ENCODE measurements around the gene PARD3.

- TF ChIP-seq REST (IDR thresholded peaks at IDR 0.05; ENCODE audit: insufficient read depth in 1 of 2, low read depth in 2 of 2, low read length in 2 of 2) (no peak), POLR2AphosphoS5 (IDR thresholded peaks at IDR 0.05; ENCODE audit: low read depth, low read length) (no peak)
Measured at GRCh38 chr10:34731213-34731612, 83.9 kb downstream of the PARD3 start.
